HG03460 (cell line): ENCODE measurements around the gene MAGEA11.
"Not testable (repeated sequence)": the region's sequence is repeated elsewhere in the genome, so short reads cannot be mapped to it uniquely, and the experiment has no call there.

Source experiments
- ATAC-seq: cut with Tn5 transposase; IDR thresholded peaks from one replicate; pipeline ENCODE4 v1.9.1; 2021; ENCODE audit not compliant: unreplicated experiment

MAGEA11 gene

GRCh38 chrX:149711545-149712236, at the start of gene MAGEA11:
TSS of gene MAGEA11 (plus strand) at chrX:149712060. CDS start at chrX:149713160, 1,100 bp downstream.
- ATAC-seq: no peak

DNA sequence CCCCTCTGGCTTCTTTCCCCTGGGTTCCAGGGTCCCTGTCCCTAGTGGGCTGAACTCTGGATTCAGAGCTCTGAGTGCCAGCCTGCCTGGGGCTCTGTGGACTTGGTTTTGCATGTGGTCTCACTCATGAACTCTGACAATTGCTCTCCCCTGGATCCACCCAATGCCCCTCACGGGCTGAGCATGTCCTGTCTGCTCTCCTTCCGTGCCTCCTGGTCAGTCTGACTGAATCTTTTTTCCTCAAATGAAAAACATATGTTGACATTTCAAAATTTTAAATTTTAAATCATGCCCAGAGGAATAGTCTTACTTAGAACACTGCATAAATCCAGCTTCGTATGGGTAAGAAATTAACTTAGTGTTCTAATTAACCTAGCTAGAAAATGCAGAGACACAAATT, 36.8 kb upstream of the MAGEA11 start:
- ATAC-seq: not testable (repeated sequence)

- ATAC-seq: not testable (repeated sequence)
These were observed 36.3 kb upstream of the MAGEA11 start for GRCh38 chrX:149675554-149675953.

DNA sequence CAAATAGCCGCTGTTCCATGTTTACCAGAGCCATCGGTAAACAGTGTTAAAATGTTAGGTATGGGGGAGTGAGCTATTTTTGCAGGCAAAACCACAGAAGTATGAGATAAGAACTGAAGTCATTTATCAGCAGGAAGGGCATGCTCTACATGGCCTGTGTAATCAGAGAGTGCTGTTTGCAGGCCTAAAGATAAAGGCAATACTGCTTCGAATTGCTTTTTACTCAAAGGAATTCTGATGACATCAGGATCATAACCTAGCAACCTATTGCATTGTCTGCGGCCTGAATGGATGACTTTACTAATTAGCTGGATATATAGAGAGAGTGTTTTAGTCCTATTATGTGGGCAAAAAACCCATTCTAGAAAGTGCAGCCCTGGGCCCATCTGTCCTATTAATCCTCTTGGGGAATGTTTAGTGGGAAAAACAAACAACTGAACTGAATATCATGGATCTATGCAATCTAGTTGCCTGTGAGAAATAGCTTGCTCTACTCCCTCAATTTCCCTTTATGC, 32.6 kb upstream of the MAGEA11 start:
- ATAC-seq: not testable (repeated sequence)

DNA sequence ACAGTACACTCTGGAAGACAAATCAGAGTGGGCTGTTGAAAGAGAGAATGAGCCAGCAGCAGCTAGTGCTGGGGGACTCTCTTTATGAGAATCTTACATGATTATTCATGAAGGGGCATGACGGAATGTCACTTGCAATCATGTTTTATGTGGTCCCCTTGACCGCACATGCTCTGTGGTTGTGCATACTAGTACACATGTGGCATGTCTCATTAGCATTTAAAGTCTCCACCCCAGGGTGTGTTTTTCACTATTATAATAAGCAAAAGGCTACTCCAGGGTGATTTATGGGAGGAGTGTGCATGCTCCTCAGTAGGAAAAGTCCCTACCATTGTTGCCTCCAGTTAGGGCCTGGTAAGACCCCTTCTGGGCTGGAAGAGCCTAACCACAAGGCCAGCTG, 30.7 kb upstream of the MAGEA11 start:
- ATAC-seq: no peak

GRCh38 chrX:149682031-149682430, 29.8 kb upstream of the MAGEA11 start:
- ATAC-seq: no peak

DNA sequence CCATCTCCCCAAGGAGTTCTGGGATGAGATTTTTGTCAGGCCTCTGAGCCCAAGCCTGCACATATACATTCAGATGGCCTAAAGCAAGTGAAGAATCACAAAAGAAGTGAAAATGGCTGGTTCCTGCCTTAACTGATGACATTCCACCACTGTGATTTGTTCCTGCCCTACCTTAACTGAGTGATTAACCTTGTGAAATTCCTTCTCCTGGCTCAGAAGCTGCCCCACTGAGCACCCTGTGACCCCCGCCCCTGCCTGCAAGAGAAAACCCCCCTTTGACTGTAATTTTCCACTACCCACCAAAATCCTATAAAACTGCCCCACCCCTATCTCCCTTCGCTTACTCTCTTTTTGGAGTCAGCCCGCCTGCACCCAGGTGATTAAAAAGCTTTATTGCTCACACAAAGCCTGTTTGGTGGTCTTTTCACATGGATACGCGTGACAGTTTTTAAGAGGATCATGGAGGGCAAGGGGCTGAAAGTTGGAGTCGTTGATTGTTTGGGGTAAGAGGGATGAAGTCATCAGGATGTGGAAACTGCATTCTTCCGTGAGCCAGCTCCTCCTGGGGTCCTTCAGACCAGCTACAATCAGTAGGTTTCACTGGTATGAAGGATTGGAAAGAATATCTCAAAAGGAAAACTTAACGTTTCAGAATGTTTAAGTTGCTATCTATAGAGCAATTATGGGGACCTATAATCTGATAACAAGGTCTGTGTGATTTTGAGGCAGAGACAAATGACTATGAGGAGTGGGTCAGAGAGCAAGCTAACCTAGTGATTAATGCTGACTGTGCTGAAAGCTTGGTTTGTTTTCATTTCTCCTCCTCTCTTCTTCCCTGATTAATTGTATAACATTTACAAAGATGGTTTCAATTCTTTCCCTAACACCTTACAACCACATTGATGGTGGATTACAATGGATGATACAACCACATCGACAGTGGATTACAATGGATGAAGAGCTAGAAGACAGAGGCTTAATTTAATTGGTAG, 28.6 kb upstream of the MAGEA11 start:
- ATAC-seq: no peak

- ATAC-seq: no peak
These were observed 27.7 kb upstream of the MAGEA11 start for GRCh38 chrX:149683966-149684730.

DNA sequence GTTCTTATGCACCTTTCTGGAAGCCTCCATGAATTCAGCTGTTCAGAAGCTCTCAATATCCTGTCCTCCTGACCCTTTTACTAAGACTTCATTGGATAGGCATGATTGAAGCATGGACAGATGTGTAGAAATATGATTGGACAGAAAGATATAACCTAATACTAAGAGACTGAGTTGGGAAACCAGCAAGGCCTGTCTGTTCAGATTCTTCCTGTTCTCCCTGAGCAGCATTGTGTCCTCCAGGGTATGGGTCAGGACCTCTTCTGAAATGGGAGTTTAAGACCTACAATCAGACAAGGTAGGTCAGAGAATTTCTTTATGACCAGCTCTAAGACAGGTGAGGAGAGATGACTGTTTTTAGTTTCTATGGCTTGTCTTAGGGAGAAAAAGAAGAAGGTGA, 23.9 kb upstream of the MAGEA11 start:
- no peak for ATAC-seq

DNA sequence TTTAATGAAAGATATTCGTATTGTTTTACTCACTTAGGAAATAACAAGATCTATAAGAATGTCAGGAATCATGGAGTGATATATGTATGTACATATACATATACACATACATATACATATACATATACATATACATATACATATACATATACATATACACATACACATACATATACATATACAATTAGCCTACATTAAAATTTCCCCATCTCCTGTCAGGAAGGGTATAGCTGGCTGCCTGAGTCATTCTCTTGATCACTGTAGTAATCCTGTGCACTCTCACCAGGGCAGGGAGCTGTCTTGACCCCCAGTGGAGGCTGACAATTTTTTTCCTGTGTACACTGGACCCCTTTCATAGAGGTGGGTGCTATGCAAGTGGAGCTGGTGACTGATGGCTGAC, 23.3 kb upstream of the MAGEA11 start:
- no peak for ATAC-seq

DNA sequence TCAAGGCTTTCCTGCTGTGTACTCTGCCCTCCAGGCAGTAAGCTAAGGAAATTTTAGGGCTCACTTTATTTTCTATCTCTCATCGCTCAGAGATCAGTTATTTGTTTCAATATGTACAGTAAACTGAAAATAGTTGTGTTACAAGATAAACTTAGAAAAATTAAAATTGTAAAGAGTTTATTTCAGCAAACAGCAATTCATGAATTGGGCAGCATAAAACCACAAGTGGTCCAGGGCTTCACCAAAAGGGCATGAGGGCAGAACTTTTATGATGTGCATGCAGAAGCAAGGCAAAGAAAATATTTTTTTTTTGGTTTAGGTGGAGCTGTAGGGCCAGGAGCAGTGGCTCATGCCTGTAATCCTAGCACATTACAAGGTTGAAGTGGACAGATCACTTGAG, 20.1 kb upstream of the MAGEA11 start:
- ATAC-seq: no peak

DNA sequence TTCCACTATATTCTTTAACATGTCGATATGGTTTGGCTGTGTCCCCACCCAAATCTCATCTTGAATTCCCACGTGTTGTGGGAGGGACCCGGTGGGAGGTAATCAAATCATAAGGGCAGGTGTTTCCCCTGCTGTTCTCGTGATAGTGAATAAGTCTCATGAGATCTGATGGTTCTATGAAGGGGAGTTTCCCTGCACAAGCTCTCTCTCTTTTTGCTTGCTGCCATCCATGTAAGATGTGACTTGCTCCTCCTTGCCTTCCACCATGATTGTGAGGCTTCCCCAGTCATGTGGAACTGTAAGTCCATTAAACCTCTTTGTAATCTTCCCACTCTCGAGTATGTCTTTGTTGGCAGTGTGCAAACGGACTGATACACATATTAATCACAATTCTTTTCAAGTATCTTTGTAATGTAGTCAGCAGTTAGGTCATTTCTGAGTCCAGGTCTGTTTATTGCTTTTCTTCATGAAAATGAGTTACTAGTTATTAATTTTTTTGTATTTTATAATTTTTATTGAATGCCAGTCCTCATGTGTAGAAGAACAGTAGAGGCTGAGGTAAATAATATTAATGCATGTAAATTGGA, 19.1 kb upstream of the MAGEA11 start:
- ATAC-seq: not testable (repeated sequence)

DNA sequence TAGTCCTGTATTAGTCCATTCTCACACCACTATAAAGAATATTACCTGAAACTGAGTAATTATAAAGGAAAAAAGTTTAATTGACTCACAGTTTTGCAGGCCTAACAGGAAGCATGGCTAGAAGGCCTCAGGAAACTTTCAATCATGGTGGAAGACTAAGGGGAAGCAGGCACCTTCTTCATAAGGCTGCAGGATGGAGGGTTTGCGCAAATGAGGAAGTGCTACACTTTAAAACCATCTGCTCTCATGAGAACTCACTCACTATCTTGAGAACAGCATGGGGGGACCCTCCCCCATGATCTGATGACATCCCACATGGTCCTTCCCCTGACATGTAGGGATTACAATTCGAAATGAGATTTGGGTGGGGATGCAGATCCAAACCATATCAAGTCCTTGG, 12.1 kb upstream of the MAGEA11 start:
- ATAC-seq: no peak

DNA sequence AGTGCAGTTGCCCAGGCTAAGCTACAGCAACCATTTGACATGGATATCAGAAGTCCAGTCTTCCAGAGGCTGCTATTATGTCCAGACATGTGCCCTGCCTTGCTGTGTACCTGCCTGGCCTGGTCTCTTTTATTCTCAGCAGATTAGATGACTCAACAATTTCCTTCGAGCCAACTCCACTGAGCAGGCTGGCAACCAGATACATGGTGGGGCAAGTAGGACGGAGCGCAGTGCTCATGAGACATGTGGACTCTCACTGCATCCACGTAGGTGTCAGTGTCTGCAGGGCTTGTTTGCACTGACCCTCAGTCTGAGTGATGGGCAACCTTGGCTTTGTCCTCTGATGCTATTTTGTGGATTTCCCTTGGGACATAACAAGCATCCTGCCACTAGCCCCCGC, 7.2 kb upstream of the MAGEA11 start:
- ATAC-seq: no peak

GRCh38 chrX:149707147-149707901, 4.5 kb upstream of the MAGEA11 start:
- ATAC-seq: no peak

DNA sequence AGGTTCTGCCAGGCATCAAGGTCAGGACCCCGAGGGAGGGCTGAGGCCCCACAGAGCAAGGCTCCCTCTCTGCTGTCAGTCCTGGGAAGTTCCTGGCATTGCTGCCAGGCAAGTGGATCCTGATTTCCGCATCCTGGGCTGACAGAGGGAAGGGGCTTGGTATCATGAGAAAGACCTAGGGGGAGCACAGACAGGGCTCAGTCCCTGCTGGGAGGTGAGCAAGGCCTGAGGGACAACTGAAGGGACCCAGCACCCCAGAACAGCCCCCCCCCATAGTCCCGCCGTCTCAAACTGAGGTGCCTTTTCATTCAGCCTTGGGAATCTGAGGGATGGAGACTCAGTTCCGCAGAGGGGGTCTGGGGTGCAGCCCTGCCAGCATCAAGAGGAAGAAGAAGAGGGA, 971 bp downstream of the MAGEA11 start:
- no peak for ATAC-seq

GRCh38 chrX:149713279-149714050, 1.6 kb downstream of the MAGEA11 start:
- no peak for ATAC-seq

GRCh38 chrX:149715468-149715867, 3.6 kb downstream of the MAGEA11 start:
- peak; percentile 86 for ATAC-seq

DNA sequence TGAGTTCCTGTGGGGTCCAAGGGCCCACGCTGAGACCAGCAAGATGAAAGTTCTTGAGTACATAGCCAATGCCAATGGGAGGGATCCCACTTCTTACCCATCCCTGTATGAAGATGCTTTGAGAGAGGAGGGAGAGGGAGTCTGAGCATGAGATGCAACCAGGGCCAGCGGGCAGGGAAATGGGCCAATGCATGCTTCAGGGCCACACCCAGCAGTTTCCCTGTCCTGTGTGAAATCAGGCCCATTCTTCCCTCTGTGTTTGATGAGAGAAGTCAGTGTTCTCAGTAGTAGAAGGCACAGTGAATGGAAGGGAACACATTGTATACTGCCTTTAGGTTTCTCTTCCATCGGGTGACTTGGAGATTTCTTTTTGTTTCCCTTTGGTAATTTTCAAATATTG, 4.8 kb downstream of the MAGEA11 start:
- ATAC-seq: no peak
